ENCODE measurements around the gene DLG2.

The DLG2 gene

GRCh38 chr11:84218318-84218717 is 1408.8 kb downstream of the DLG2 start:
- H3K4me3 ChIP-seq (ENCODE audit: low read length): no peak overlapping the region
- no peak for DNase-seq (ENCODE audit: low read depth, low spot score)

GRCh38 chr11:84215672-84216071 is 1411.5 kb downstream of the DLG2 start:
- H3K4me3 ChIP-seq (ENCODE audit: low read length): no peak overlapping the region
- DNase-seq (ENCODE audit: low read depth, low spot score): no peak

- no peak overlapping the region for H3K4me3 ChIP-seq (ENCODE audit: low read length)
- no peak for DNase-seq (ENCODE audit: low read depth, low spot score)
Observed at GRCh38 chr11:84214557-84214956, 1412.6 kb downstream of the DLG2 start.

GRCh38 chr11:84212468-84213390 is 1414.4 kb downstream of the DLG2 start:
- no peak for DNase-seq (ENCODE audit: low read depth, low spot score)
- H3K4me3 ChIP-seq (ENCODE audit: low read length): no peak overlapping the region

- no peak overlapping the region for H3K4me3 ChIP-seq (ENCODE audit: low read length)
- no peak for DNase-seq (ENCODE audit: low read depth, low spot score)
Observed at GRCh38 chr11:84211896-84212295, 1415.2 kb downstream of the DLG2 start.

GRCh38 chr11:84194696-84195095 is 1432.4 kb downstream of the DLG2 start:
- no peak overlapping the region for H3K4me3 ChIP-seq (ENCODE audit: low read length)
- no peak for DNase-seq (ENCODE audit: low read depth, low spot score)

- no peak overlapping the region for H3K4me3 ChIP-seq (ENCODE audit: low read length)
- DNase-seq (ENCODE audit: low read depth, low spot score): no peak
Observed at GRCh38 chr11:84193706-84194105, 1433.4 kb downstream of the DLG2 start.

GRCh38 chr11:84188521-84188920 is 1438.6 kb downstream of the DLG2 start:
- no peak overlapping the region for H3K4me3 ChIP-seq (ENCODE audit: low read length)
- no peak for DNase-seq (ENCODE audit: low read depth, low spot score)

GRCh38 chr11:84173078-84173477 is 1454.1 kb downstream of the DLG2 start:
- no peak overlapping the region for H3K4me3 ChIP-seq (ENCODE audit: low read length)
- no peak for DNase-seq (ENCODE audit: low read depth, low spot score)

GRCh38 chr11:84165139-84165538 is 1462.0 kb downstream of the DLG2 start:
- DNase-seq (ENCODE audit: low read depth, low spot score): no peak
- H3K4me3 ChIP-seq (ENCODE audit: low read length): no peak overlapping the region

GRCh38 chr11:84164728-84165127 is 1462.4 kb downstream of the DLG2 start:
- DNase-seq (ENCODE audit: low read depth, low spot score): no peak
- no peak overlapping the region for H3K4me3 ChIP-seq (ENCODE audit: low read length)

- no peak overlapping the region for H3K4me3 ChIP-seq (ENCODE audit: low read length)
- DNase-seq (ENCODE audit: low read depth, low spot score): no peak
Observed at GRCh38 chr11:84163116-84163515, 1464.0 kb downstream of the DLG2 start.

GRCh38 chr11:84157639-84158038 is 1469.5 kb downstream of the DLG2 start:
- no peak overlapping the region for H3K4me3 ChIP-seq (ENCODE audit: low read length)
- no peak for DNase-seq (ENCODE audit: low read depth, low spot score)

GRCh38 chr11:84146826-84147225 is 1480.3 kb downstream of the DLG2 start:
- no peak for DNase-seq (ENCODE audit: low read depth, low spot score)
- H3K4me3 ChIP-seq (ENCODE audit: low read length): no peak overlapping the region

- no peak for DNase-seq (ENCODE audit: low read depth, low spot score)
- no peak overlapping the region for H3K4me3 ChIP-seq (ENCODE audit: low read length)
Observed at GRCh38 chr11:84145616-84146185, 1481.4 kb downstream of the DLG2 start.

GRCh38 chr11:84144531-84144930 is 1482.6 kb downstream of the DLG2 start:
- H3K4me3 ChIP-seq (ENCODE audit: low read length): no peak overlapping the region
- DNase-seq (ENCODE audit: low read depth, low spot score): no peak

GRCh38 chr11:84142411-84142810 is 1484.7 kb downstream of the DLG2 start:
- DNase-seq (ENCODE audit: low read depth, low spot score): no peak
- no peak overlapping the region for H3K4me3 ChIP-seq (ENCODE audit: low read length)

GRCh38 chr11:84140386-84141169 is 1486.6 kb downstream of the DLG2 start:
- no peak for DNase-seq (ENCODE audit: low read depth, low spot score)

GRCh38 chr11:84137960-84138359 is 1489.2 kb downstream of the DLG2 start:
- H3K4me3 ChIP-seq (ENCODE audit: low read length): no peak overlapping the region
- no peak for DNase-seq (ENCODE audit: low read depth, low spot score)

More at GRCh38 chr11:84140386-84141169, 1486.6 kb downstream of the DLG2 start:
- no peak overlapping the region for H3K4me3 ChIP-seq (ENCODE audit: low read length)

GRCh38 chr11:84137505-84137904 is 1489.6 kb downstream of the DLG2 start:
- H3K4me3 ChIP-seq (ENCODE audit: low read length): no peak overlapping the region
- DNase-seq (ENCODE audit: low read depth, low spot score): no peak
